Naive thymus-derived CD8-positive, alpha-beta T cell (primary cell): ENCODE data around the gene SYK. TPM values are rescaled to one million over a fixed set of nuclear protein-coding genes. Genes with fewer than 3 reads are reported as not detected.
A peak's percentile ranks its signal among the peaks of the same experiment; 100 is the strongest.

Experiments used
- ATAC-seq, 2 donors: fragments of 150-1000 bp; cut with Tn5 transposase in 1 of 2; sonication (Bioruptor Pico), chemical (Tn5 transposase) in 1 of 2; 1 replicate in 1 of 2; 2 replicates in 1 of 2; pipeline ENCODE4 v1.10.0; 2021; ENCODE audit warnings: mild to moderate bottlenecking in 2 of 2, moderate library complexity in 2 of 2
- POLR2A ChIA-PET: fragments of 350-600 bp; sonication (Branson Sonifier 250); formaldehyde crosslinking; loops from one replicate; lab custom pipeline; 2021; ENCODE audit warnings: antibody characterized with exemption; lab: Charles Lee
- DNase-seq, 10 donors: peaks; one replicate each; pipeline versions ENCODE4 v3.0.0 to v3.0.0-alpha.2; 2020 to 2022
- H3K27ac Mint-ChIP-seq, 10 donors: one replicate each; pipeline ENCODE4 v1.8.0; 2020 to 2022; ENCODE audit warnings: mild to moderate bottlenecking in 10 of 10, mixed read lengths in 10 of 10, moderate library complexity in 4 of 10, inconsistent platforms in 1 of 10
- H3K27me3 Mint-ChIP-seq, 5 donors: one replicate each; pipeline ENCODE4 v1.8.0; 2021 to 2022; ENCODE audit warnings: mixed read lengths in 5 of 5
- H3K36me3 Mint-ChIP-seq, 3 donors: one replicate each; pipeline ENCODE4 v1.8.0; 2020 to 2022; ENCODE audit warnings: mixed read lengths in 3 of 3, mild to moderate bottlenecking in 2 of 3, inconsistent platforms in 1 of 3
- H3K4me1 Mint-ChIP-seq, 4 donors: one replicate each; pipeline ENCODE4 v1.8.0; 2021 to 2022; ENCODE audit warnings: mixed read lengths in 4 of 4
- H3K4me3 Mint-ChIP-seq, 10 donors: one replicate each; pipeline ENCODE4 v1.8.0; 2020 to 2022; ENCODE audit warnings: mild to moderate bottlenecking in 10 of 10, mixed read lengths in 10 of 10, moderate library complexity in 6 of 10, inconsistent platforms in 1 of 10
- H3K9me3 Mint-ChIP-seq, 9 donors: one replicate each; pipeline ENCODE4 v1.8.0; 2020 to 2022; ENCODE audit warnings: mixed read lengths in 9 of 9, mild to moderate bottlenecking in 3 of 9, inconsistent platforms in 1 of 9, moderate library complexity in 1 of 9
- polyA plus RNA-seq, 3 donors: library from polyadenylated mRNA; unstranded; fragments of 300-500 nt; fragmentation: Illumina TruSeq; gene quantifications; one replicate each; pipeline ENCODE4 v1.2.3, GENCODE V29; 2021
- total RNA-seq, 8 experiments: library from RNA in 2 of 8; stranded (reverse) in 2 of 8; gene quantifications; one replicate each; pipeline ENCODE4 v1.2.3 and lab custom pipeline; 2021 to 2026

Gene SYK
- total and polyA plus RNA-seq, 5 experiments from 2014 or later, result 0.25 to 9.4 (median 0.54) TPM

GRCh38 chr9:90830977-90831376 is 29.4 kb downstream of the SYK start:
- POLR2A ChIA-PET, result no interaction called here
- peaks cover 0 to 18% (median 4%) of the 10 kb centered on the region in 5 donors for H3K27me3 Mint-ChIP-seq
- no peaks in the 10 kb centered on the region for H3K9me3 Mint-ChIP-seq
- no peaks in the 10 kb centered on the region for H3K36me3 Mint-ChIP-seq
- H3K4me1 Mint-ChIP-seq, result peaks cover 0 to 69% (median 0%) of the 10 kb centered on the region in 4 donors
- peak overlapping the region in 2 of 10 donors; percentile 30 to 66 for H3K27ac Mint-ChIP-seq
- ATAC-seq (no peak), DNase-seq (no peak)
- H3K4me3 Mint-ChIP-seq, result peak overlapping the region in 1 of 10 donors; percentile 64

DNA sequence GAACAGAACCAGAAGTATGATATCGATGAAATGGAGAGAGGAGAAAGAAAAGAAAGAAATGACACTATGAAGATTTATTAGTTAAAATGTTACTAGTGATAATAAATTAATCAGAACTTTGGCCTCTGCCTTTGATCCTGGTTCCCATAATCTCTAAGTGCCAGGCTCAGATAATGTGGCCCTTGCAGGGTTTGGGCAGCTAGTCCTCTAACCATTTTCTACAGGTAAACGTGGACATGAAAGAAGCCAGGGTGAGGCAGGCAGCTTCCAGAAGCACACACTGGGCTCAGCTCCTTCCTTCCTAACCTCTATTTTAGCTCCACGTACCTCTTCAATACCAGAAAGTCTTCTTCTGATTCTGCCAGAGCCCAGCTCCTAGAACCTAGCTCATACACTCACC is 30.6 kb downstream of the SYK start:
- Mint-ChIP-seq H3K27ac (no peak overlapping the region), H3K27me3 (peaks cover 0 to 15% (median 5%) of the 10 kb centered on the region in 5 donors), H3K4me3 (no peak overlapping the region), H3K4me1 (peaks cover 0 to 61% (median 0%) of the 10 kb centered on the region in 4 donors), H3K36me3 (no peaks in the 10 kb centered on the region), H3K9me3 (no peaks in the 10 kb centered on the region)
- POLR2A ChIA-PET, result no interaction called here
- ATAC-seq (no peak), DNase-seq (no peak)

GRCh38 chr9:90834828-90835595 is 33.4 kb downstream of the SYK start:
- POLR2A ChIA-PET, result no interaction called here
- Mint-ChIP-seq H3K27ac (peak overlapping the region in 1 of 10 donors; percentile 14), H3K4me1 (peaks cover 0 to 73% (median 0%) of the 10 kb centered on the region in 4 donors), H3K27me3 (peaks cover 0 to 12% (median 10%) of the 10 kb centered on the region in 5 donors), H3K9me3 (no peaks in the 10 kb centered on the region), H3K4me3 (no peak overlapping the region), H3K36me3 (no peaks in the 10 kb centered on the region)
- no peak for DNase-seq
- no peak for ATAC-seq

DNA sequence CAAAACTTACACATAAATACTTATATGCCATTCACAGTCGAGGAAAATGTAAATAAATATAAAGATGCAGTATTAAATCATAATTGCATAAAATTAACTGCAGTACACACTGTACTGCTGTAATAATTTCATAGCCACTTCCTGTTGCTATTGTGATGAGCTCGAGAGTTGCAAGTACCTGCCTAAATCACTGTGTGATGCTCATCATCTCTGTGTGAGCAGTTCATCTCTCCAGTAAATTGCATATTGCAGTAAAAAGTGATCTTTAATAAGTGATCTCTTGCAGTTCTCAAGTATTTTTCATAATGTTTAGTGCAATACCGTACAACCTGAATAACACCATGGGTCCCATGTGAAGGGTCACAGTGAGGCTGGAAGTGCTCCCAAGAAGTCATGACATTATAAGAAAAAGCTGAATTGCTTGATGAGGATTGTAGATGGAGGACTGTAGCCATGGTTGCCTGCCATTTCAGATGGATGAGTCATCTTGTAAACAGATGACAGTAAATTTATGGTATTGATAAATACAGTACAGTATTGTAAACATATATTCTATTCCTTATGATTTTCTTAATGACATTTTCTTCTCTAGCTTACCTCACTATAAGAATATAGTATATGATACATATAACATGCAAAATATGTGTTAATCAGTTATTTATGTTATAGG is 34.9 kb downstream of the SYK start:
- Mint-ChIP-seq H3K4me3 (no peak overlapping the region), H3K36me3 (no peaks in the 10 kb centered on the region), H3K27me3 (peaks cover 0 to 10% (median 9%) of the 10 kb centered on the region in 5 donors), H3K27ac (no peak overlapping the region), H3K9me3 (no peaks in the 10 kb centered on the region), H3K4me1 (peaks cover 0 to 63% (median 0%) of the 10 kb centered on the region in 4 donors)
- DNase-seq (no peak), ATAC-seq (no peak)
- POLR2A ChIA-PET, result no interaction called here

GRCh38 chr9:90838098-90838497 is 36.5 kb downstream of the SYK start:
- no peaks in the 10 kb centered on the region for H3K9me3 Mint-ChIP-seq
- H3K27ac Mint-ChIP-seq, result no peak overlapping the region
- POLR2A ChIA-PET, result no interaction called here
- DNase-seq (no peak), ATAC-seq (no peak)
- peaks cover 0 to 55% (median 0%) of the 10 kb centered on the region in 4 donors for H3K4me1 Mint-ChIP-seq
- no peaks in the 10 kb centered on the region for H3K36me3 Mint-ChIP-seq
- H3K27me3 Mint-ChIP-seq, result peaks cover 0 to 10% (median 8%) of the 10 kb centered on the region in 5 donors
- H3K4me3 Mint-ChIP-seq, result no peak overlapping the region

DNA sequence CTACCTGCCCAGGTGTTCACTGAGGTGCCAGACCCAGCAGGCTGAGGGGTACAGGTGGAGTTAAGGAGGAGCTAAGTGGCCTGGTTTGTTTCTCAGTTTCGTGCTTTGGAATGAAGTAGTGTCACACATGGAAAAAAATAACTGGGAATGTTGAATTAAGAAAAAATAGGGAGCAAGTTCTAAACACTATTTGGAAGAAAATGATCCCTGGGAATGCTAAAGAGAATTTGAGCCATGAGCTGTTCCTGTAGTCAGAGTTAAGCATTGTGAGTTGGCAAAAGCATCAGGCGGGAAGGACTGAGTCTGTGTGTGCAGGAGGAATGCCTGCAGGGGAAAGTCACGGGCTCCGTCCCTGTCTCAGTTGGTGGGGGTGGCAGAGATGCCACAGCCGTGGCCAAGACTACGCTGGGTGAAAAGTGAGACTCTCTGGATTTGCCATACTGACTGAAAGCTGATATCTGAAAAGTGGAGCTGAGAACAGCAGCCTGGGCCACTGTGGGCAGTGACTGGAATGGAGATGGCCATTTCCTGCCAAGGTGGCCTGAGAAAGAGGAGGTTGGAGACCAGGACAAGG is 37.0 kb downstream of the SYK start:
- Mint-ChIP-seq H3K9me3 (no peaks in the 10 kb centered on the region), H3K4me1 (peaks cover 0 to 49% (median 0%) of the 10 kb centered on the region in 4 donors), H3K27me3 (peaks cover 0 to 10% (median 8%) of the 10 kb centered on the region in 5 donors), H3K36me3 (no peaks in the 10 kb centered on the region), H3K4me3 (no peak overlapping the region), H3K27ac (no peak overlapping the region)
- DNase-seq (no peak), ATAC-seq (no peak)
- POLR2A ChIA-PET, result no interaction called here

DNA sequence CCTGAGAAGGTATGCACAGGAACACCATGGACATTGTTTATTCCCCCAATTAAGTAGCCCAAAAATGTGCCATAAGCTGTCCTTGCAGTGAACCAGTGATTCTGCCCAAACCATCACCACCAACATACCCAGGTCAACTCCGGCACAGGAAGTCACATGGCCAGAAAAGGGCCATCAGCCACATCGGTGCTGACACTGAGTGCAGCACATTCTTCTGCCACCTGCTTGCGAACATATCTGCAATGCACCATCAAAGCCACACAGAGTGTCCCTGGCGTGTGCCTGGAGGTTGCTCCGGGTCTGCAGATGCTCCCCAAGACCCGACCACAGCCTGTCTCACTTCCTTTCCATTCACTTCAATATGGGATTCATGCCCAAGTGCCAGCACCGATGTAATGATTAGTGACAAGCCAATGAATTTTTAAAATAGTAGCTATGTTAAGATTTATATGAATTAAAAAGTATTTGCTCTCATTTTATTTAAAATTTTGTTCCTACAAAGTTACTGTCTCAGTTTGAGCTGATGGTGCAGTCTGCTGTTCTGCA is 37.6 kb downstream of the SYK start:
- H3K4me3 Mint-ChIP-seq, result no peak overlapping the region
- ATAC-seq (no peak), DNase-seq (no peak)
- H3K36me3 Mint-ChIP-seq, result no peaks in the 10 kb centered on the region
- POLR2A ChIA-PET, result no interaction called here
- peaks cover 0 to 44% (median 0%) of the 10 kb centered on the region in 4 donors for H3K4me1 Mint-ChIP-seq
- peaks cover 0 to 9% (median 7%) of the 10 kb centered on the region in 5 donors for H3K27me3 Mint-ChIP-seq
- H3K9me3 Mint-ChIP-seq, result no peaks in the 10 kb centered on the region
- H3K27ac Mint-ChIP-seq, result no peak overlapping the region

- peaks cover 0 to 32% (median 0%) of the 10 kb centered on the region in 4 donors for H3K4me1 Mint-ChIP-seq
These were observed 39.1 kb downstream of the SYK start for GRCh38 chr9:90840696-90841095.

GRCh38 chr9:90841213-90841612 is 39.6 kb downstream of the SYK start:
- Mint-ChIP-seq H3K4me1 (peaks cover 0 to 32% (median 0%) of the 10 kb centered on the region in 4 donors), H3K27me3 (peaks cover 0 to 7% (median 6%) of the 10 kb centered on the region in 5 donors), H3K4me3 (no peak overlapping the region), H3K9me3 (no peaks in the 10 kb centered on the region), H3K27ac (no peak overlapping the region), H3K36me3 (no peaks in the 10 kb centered on the region)
- DNase-seq (no peak), ATAC-seq (no peak)
- POLR2A ChIA-PET, result no interaction called here

More at GRCh38 chr9:90840696-90841095, 39.1 kb downstream of the SYK start:
- DNase-seq, result peak in 1 of 10 donors; percentile 36
- Mint-ChIP-seq H3K27ac (no peak overlapping the region), H3K36me3 (no peaks in the 10 kb centered on the region), H3K4me3 (no peak overlapping the region), H3K9me3 (no peaks in the 10 kb centered on the region), H3K27me3 (peaks cover 0 to 7% (median 6%) of the 10 kb centered on the region in 5 donors)
- ATAC-seq, result no peak
- POLR2A ChIA-PET, result no interaction called here

DNA sequence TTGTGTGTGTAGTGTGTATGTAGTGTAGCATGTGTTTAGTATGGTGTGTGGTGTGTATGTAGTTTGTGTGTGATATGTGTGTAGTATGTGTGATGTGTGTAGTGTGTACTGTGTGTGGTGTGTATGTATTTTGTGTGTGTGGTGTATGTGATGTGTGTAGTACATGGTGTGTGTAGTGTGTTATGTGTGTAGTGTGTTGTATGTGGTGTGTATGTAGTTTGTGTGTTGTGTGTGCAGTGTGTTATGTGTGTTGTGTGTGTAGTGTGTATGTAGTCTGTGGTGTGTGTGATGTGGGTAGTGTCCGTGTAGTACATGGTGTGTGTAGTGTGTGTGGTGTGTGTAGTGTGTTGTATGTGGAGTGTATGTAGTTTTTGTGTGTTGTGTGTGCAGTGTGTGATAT is 40.0 kb downstream of the SYK start:
- no peak overlapping the region for H3K4me3 Mint-ChIP-seq
- DNase-seq (no peak), ATAC-seq (no peak)
- no peaks in the 10 kb centered on the region for H3K36me3 Mint-ChIP-seq
- no peak overlapping the region for H3K27ac Mint-ChIP-seq
- H3K4me1 Mint-ChIP-seq, result peaks cover 0 to 29% (median 0%) of the 10 kb centered on the region in 4 donors
- peaks cover 0 to 7% (median 6%) of the 10 kb centered on the region in 5 donors for H3K27me3 Mint-ChIP-seq
- H3K9me3 Mint-ChIP-seq, result no peaks in the 10 kb centered on the region
- POLR2A ChIA-PET, result no interaction called here

DNA sequence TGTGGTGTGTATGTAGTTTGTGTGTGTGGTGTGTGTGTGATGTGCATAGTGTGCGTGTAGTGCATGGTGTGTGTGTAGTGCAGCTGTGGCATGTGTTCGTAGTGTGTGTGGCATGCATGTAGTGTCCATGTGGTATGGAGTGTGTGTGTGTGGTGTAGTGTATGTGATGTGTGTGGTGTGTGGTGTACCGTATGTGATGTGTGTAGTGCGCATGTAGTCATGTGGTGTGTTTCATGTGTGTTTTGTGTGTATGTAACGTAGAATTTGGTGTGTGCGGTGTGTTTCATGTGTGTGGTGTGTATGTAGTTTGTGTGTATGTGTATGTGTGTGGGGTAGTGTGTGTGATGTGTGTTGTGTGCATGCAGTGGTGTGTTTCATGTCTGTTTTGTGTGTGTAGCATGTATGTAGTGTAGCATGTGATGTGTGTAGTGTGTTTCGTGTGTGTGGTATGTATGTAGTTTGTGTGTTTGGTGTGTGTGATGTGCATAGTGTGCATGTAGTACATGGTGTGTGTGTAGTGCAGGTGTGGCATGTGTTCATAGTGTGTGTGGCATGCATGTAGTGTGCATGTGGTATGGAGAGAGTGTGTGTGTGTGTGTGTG is 40.7 kb downstream of the SYK start:
- peaks cover 0 to 27% (median 0%) of the 10 kb centered on the region in 4 donors for H3K4me1 Mint-ChIP-seq

DNA sequence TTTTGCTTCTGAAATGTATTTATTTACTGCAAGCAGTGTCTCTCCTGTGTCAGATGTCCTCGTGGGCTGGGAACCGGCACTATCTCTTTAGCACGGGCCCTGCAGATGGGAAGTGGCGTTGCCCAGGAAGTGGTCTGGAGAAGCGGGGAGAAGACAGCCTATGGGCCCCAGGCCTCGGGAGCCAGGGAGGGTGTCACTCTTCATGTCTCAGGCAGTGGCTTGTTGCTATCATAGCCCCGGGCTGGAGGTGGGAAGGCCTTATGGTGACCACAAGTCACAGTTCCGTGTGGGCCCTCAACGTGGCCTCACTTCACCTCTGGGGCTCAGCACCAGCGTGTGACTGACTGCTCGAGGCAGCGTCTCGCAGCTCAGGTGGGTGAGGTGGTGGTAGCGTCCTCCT is 41.4 kb downstream of the SYK start:
- ATAC-seq (no peak), DNase-seq (peak in 1 of 10 donors; percentile 40)
- Mint-ChIP-seq H3K27ac (no peak overlapping the region), H3K36me3 (no peaks in the 10 kb centered on the region), H3K9me3 (no peaks in the 10 kb centered on the region), H3K4me3 (no peak overlapping the region), H3K27me3 (peaks cover 0 to 7% (median 4%) of the 10 kb centered on the region in 5 donors), H3K4me1 (peaks cover 0 to 22% (median 0%) of the 10 kb centered on the region in 4 donors)
- POLR2A ChIA-PET, result no interaction called here

More for the DNA sequence above, 40.7 kb downstream of the SYK start:
- H3K27ac Mint-ChIP-seq, result no peak overlapping the region
- POLR2A ChIA-PET, result no interaction called here
- H3K9me3 Mint-ChIP-seq, result no peaks in the 10 kb centered on the region
- no peak overlapping the region for H3K4me3 Mint-ChIP-seq
- peaks cover 0 to 7% (median 5%) of the 10 kb centered on the region in 5 donors for H3K27me3 Mint-ChIP-seq
- H3K36me3 Mint-ChIP-seq, result no peaks in the 10 kb centered on the region
- DNase-seq, result peak in 1 of 10 donors; percentile 6
- ATAC-seq, result no peak
